T-helper 2 cell (primary cell): ENCODE results near the gene ALG2.

Experiments used
- DNase-seq, 5 experiments: peaks; one replicate each; pipeline versions ENCODE4 v3.0.0 to v3.0.0-alpha.2; 2012 to 2022
- total RNA-seq, 2 donors: gene quantifications; one replicate each; lab custom pipeline; 2026; lab: John Stamatoyannopoulos, UW

The ALG2 gene, protein sequence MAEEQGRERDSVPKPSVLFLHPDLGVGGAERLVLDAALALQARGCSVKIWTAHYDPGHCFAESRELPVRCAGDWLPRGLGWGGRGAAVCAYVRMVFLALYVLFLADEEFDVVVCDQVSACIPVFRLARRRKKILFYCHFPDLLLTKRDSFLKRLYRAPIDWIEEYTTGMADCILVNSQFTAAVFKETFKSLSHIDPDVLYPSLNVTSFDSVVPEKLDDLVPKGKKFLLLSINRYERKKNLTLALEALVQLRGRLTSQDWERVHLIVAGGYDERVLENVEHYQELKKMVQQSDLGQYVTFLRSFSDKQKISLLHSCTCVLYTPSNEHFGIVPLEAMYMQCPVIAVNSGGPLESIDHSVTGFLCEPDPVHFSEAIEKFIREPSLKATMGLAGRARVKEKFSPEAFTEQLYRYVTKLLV
- 19.3 to 21.8 reads per million in 2 donors for total RNA-seq

DNA sequence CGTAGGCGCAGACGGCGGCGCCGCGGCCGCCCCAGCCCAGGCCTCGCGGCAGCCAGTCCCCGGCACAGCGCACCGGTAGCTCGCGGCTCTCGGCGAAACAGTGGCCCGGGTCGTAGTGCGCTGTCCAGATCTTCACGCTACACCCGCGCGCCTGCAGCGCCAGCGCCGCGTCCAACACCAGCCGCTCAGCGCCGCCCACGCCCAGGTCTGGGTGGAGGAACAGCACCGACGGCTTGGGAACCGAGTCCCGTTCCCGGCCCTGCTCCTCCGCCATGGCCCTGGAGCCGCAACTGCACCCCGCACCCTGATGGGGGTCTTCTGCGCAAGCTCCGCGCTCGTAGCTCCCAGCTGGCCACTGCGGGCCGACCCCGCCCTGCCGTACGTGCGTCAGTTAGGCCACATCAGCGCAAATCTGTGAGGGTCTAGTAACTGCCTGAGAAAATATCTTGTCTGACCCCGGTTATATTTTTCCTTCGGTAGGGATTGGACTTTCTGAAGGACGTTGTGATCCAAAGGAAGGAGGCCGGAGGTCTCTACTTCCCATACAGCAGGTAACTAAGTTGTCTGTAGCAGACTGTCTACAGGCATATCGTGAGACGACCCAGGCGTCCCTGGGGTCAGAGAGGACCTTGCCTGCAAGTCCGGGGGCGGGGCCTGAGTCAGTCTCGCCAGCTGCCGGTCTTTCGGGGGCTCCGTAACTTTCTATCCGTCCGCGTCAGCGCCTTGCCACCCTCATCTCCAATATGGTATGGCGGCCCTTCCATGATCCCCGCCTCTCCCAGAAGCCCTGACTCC is at the start of gene ALG2, which contains the start of gene SEC61B:
TSS of gene ALG2 (minus strand) at position 322 of the 795 bp plus-strand sequence. CDS start at position 274, 48 bp downstream.
TSS of gene SEC61B (plus strand) at position 662 of the 795 bp plus-strand sequence. CDS start at position 744, 82 bp downstream.
- DNase-seq, result peak; percentile 83 to 96 (median 91)

DNA sequence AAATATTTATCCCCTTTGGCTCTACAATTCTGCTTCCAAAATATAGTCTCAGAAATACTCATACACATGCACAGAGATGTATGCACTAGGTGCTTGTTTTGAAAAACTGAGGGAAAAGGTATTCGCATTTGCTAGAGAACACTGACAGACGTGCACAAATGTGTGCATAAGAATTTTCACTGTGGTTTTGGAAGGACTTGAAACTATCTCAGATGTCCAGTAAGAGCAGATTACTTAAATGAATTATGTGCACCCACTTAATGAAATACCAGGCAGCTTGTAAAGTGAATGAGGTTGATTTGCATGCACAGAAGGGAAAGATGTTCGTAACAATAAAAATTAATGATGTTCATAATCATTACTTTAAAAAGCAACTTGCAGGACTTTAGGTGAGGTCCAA is 48.7 kb upstream of the ALG2 start:
- DNase-seq, result no peak

DNA sequence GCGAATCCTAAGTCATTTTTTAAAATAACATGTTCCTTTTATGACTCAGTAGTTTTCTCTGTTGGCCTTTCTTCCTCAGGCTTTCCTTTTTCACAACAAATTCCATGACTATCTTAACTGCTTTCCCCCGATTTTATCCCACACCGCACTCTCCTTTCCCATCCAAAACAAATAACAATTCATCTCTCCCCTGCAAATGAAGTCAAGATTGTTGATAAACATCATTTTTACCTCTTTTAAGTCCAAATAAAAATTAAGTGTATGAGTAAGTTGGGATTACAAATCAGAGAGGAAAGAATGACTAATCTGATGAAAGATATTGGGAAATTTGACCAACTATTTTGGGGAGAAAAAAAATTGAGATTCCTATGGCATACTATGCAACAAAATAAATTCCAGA is 47.7 kb upstream of the ALG2 start:
- DNase-seq, result no peak

DNA sequence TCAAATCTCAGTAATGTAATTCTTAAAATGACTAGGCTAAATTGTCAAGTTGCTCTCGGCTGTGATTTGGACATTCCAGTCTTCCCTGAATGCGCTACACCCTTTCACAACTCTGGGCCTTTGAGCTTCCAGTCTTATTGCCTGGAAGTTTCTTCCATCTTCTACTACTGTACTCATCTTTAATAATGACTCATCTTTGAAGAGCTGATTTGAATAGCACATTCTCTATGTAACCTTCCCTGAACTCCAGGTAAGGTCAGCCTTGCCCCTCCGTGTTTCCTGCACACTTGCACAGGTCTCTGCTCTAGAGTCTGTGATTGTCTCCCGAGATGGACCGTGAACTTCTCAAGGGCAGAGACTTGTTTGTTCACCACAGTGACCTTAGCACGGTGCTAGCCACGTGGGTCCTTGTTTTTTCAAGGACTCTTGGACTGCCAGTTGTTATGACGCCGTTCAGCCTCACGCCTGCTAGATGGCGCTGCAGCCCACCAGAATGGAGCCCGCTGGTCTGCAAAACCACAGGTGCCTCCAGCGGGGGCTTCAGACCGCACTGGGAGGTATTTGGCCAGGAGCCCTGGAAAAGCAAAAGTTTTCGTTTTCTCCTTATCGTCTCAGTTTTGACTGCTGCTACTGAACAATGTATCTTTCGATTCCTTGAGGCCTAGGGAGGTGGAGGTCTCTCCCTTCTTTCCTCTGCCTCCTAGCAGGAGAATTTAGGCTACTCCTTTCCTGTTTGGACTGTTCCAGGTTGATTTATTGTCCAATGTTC is 44.7 kb upstream of the ALG2 start:
- peak in 4 of 5 experiments; percentile 21 to 67 (median 32) for DNase-seq

DNA sequence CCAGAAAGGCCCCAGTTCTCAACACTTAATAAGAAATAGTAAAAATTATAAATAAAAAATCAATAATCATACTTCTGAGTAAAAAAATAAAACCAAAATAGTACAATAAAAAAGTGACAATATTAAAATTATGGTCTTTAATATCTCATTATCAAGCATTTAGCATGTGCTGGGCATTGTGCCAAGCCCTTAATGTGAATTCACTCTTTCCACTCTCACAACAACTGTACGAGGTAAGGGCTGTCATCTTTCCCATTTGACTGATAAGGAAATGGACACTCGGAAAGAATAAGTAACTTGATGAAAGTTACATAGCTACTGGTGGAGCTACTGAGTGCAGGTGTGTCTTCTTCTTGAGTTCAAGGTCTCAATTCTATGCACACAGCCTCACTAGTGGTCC is 43.9 kb upstream of the ALG2 start:
- DNase-seq, result no peak

DNA sequence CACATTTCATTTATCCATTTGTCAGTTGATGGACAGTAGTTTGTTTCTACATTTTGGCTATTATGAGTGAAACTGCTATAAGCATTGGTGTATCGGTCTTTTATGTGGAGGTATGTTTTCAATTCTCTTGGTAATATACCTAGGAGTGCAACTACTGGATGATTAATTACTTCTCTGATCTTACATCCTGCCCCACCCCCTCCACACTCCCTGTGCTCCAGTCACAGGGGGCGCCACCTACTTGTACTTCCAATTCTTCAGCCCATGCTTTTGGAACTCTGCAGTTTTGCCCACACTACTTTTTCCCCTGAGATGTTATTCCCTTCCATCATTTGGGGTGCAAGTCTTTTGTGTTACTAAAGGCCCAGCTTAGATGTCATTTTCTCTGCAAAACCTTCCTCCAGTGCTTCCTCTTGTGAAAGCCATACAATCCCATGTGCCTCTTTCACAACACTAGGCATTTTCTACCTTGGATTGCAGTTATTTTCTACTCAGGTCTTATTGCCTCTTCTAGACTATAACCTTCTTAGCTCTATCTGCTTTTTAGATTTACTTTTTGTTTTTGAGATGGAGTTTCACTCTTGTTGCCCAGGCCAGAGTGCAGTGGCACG is 42.4 kb upstream of the ALG2 start:
- no peak for DNase-seq

DNA sequence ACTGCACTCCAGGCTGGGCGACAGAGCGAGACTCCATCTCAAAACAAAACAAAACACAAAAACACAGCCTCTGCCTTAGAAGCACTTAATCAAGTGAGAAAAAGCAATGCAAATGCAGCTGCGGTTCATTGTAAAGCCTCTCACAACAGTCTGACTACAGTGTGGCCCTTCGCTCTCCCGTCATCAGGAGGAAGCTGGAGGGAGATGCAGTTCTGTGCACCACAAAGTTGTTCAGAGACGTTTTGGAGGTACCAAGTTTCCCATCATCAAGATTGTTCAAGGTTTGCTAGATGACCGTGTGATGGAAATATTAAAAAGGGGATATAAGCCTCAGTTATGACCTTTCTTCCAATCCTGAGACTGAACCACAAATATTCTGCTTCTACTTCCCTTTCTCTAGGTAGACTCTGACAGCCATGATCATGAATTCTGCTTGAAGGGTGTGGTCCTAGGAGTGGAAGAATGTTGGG is 41.2 kb upstream of the ALG2 start:
- DNase-seq, result no peak

DNA sequence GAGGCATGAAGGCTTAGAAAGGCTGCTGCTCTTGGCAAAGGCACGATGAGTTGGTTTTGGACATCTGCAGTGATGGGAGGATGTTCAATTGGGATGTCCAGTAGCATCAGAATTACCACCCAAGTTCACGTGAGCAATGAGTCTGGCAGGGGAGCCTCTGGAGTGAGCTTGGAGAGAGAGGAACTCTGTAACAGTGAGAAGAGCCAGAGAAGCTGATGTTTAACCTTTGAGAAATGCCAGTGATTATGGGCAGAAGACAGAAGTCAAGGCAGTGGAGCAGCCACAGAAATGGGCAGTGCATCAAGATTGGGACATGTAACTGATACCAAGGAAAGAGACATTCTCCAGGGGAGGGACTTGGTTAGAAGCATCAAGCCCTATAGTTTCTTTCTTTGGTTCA is 40.2 kb upstream of the ALG2 start:
- DNase-seq, result no peak

DNA sequence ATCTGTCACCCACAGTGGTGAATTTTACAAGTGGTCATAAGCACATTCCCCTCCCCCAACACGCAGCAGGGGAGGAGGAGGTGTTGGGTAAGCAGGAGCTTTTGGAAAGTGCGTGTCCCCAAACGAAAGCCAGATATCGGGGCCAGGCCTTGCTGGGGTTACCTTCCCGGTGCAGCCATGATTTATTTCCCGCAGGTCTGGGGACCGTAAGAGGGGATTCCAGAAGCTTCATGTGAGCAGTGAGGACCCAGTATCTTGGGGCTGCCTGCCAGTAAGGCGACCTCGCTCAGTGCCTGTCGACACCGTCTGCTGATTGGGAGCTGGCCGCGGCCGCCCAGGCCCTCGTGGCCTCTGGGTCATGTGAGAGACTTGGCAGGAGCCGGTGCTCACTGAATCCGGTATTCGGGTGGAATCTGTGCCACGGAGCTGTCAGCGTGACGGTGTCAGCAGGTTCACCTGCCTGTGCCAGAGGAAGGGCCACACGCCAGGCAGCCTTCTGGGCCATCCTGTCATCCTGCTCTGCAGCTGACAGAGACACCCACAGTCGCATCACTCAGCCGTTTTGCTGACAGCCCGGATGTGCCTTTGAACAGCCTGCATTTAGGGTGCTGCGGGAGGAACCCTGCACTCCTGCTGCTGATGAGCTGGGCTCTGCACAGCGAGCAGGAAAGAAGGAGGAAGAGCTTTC is 37.6 kb upstream of the ALG2 start:
- DNase-seq, result peak in 2 of 5 experiments; percentile 22 to 87

DNA sequence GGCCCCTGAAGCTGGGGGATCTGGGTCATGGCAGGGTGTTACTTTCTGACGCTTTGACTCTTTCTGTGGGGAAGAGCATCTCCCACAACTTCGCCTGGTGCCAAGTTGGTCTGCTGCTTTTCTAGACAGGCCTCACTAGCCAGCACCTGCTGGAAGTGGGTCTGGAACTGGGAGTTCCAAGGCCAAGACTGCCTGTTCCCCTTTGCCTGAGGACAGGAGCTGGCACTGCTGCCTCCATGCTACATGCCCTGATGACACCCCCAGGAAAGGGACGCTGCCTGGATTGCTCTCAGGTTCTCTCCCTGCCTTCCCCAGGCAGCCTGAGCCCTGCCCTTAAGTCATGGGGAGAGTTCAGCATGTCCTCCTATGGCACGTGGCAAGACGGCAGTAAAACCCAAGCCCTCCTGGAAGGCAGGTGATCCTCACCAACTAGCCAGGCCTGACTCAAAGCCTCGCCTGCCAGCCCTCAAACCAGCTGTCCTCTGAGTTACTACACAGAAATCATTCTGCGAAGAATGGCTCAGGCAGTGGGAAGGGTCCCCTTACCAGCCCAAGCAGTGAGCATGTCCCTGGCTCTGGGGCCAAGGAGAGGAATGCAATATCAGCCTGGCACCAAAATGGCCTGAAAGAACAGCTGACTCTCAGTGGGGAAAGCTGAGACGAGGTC is 36.1 kb upstream of the ALG2 start:
- no peak for DNase-seq

DNA sequence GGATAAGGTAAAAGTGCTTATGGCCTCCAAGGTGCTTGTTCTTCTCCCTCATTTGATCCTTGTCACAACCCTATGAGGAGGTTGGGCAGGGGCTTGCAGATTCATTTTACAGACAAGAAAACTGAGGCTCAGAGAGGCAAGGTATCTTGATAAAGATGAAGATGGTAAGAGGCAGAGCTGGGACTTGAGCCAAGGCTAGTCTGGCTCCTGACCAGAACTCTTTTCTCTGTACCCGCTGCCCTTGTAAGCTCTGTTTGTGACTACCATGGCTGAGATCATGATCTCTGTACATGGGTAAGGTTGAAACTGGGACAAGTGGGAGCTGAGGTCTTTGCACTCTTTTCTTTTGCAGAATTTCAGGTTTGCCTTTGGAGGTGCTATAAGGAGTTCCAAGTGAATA is 33.9 kb upstream of the ALG2 start:
- no peak for DNase-seq

DNA sequence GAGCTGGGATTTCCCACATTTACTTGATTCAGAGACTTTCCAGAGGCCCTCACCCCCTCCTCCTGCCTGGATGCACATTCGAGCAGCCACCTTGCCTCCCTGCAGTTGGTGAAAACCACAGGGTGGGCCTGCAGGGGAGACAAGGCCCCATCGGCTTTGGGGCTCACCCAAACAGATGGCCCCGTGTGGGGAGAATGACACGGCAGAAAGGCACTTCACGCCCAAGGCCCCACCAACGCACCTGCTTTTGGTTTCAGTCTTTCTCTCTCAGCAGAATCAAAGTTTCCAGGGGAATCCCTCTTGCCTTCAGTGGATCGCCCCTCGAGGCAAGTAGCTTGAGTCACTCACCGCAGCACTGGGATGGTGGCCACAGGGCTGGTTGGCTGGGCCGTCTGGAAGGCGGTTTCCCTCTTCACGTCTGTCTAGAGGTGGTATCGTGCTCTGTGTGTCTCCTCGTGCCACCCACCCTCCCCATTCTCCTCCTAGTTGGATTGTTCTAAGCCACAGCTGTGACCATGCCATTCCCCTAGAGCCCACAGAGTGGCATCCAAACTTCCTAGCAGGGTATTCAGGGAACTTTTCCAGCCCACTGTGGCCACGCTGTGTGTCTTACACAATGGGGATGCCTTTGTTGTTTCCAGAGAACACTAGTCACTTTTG is 32.2 kb upstream of the ALG2 start:
- peak; percentile 7 to 86 (median 23) for DNase-seq

DNA sequence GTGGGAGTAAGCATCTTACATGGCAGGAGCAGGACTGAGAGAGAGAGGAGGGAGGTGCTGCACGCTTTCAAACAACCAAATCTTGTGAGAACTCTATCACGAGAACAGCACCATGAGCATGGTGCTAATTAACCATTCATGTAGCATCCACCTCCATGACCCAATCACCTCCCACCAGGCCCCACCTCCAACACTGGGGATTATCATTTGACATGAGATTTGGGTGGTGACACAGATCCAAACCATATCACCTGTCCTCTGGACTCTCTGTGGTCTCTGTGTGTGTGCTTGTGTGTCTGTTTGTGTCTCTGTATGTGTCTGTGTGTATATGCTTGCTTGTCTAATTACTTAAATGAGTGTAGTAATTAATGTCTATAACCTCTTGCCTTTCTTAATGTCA is 31.4 kb upstream of the ALG2 start:
- peak in 2 of 5 experiments; percentile 28 to 79 for DNase-seq

DNA sequence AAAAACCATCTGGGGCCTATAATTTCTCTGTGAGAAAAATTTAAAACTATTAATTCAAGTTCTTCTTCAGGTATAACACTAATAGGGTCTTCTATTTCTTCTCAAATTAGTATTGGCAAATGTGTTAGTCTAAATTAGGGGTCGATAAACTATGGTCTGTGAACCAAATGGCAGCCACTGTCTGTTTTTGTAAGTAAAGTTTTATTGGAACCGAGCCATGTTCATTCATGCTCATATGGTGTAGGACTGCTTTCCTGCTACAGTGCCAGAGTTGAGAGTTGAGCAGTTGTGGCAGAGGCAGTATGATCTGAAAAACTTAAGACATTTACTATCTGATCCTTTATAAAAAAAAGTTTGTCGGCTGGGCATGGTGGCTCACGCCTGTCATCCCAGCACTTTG is 29.4 kb upstream of the ALG2 start:
- no peak for DNase-seq

DNA sequence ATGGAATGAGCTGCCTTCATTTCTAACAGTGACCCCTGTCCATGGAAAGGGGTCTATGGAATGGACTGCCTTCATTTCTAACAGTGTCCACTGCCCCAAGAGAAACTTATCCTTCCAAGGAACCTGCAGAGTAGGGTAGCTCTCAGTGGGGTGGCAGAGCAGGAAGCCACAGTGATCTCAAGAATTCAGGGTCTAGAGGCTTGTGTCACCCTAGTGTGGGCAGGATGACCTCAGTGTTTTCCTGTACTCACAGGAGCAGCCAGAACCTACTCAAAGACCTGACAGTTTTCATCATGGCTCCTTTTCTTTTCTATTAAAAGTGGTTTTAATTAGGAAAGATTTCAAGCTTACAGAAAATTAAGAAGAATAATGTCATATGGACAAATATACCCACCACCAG is 27.9 kb upstream of the ALG2 start:
- peak in 1 of 5 experiments; percentile 80 for DNase-seq

DNA sequence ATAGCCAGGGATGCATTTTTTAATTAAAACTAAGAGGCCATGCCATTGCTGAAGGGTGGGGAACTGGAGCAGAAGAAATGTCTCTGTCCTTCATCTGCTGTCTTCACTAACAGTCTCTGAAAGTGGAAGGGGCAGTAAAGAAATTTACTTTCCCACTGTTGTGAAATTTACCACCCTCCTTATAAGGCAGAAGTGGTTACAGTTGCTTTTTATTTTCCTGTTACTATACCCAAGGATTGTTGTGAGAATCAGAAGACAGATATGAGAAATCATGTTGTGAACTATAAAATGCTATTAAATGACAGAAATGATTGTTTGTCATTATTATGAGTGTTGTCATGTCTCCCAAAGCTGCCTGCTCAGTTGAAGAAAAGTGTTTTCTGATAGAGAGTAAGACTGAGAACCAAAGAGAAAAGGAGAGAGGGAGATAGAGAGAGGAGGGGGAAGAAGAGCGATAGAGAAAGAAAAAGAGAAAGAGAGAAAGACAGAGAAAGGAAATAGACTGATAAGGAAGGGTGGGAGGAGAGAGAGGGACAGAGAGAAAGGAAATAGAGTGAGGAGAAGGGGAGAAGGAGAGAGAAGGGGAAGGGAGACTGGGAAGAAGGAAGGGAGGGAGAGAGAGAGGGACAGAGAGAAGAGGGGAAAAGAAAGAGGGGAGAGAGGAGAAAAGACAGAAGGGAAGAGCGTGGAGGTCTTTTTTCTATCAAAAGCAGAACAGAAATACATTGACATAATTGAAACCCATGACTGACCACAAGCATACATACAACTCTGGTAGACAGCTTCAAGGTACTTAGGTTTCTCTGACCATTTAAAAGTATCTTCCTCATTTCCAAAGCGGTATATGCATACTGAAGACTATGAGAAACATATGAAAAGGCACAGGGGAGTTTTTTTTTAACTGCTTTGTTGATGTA is 22.9 kb upstream of the ALG2 start:
- DNase-seq, result no peak

DNA sequence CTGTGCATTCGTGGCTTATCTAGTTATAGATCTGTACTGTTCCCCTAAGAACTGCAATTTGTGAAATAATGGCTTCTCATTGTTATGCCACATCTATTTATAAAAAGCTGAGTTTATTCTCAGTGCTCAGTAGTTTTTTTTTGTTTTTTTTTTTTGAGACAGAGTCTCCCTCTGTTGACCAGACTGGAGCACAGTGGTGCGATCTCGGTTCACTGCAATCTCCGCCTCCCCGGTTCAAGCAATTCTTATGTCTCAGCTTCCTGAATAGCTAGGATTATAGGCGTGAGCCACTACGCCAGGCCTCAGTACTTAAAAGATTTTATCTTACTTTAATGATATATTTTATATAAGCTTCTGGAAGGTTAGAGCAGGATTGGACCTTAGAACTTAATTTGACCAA is 19.4 kb upstream of the ALG2 start:
- DNase-seq, result no peak

DNA sequence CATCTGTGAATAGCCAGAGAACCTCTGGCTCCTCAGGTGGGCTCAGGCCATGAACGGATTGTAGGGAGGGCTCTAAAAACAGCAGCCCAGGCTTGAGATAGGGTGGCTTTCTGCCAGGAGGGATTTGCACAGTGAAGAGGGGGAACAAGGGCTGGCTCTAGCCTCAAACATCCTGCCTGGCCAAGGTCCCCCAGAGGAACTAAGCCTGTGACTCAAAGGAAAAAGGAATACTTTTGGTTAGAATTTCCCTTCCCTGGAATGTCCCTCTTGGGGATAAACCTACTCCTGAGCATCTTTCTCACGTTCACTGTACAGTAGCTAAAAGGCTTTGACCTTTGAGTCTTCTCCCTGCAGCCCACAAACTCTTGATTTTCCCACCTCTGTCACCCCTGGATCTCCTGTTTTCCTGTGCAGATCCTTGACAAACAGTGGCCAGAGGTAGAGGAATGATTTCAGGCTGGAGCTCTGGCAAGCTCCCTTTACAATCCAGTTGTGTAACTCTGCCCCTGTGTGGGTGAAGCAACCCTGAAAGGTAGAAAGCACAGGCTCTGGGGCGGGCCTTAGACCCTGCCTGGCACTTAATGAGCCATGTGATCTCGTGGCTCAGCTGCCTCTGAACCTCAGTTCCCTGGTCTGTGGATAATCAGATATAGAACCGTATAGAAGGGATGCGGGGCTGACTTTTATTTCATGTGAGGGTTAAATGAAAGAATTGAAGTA is 17.8 kb upstream of the ALG2 start:
- peak in 1 of 5 experiments; percentile 15 for DNase-seq

DNA sequence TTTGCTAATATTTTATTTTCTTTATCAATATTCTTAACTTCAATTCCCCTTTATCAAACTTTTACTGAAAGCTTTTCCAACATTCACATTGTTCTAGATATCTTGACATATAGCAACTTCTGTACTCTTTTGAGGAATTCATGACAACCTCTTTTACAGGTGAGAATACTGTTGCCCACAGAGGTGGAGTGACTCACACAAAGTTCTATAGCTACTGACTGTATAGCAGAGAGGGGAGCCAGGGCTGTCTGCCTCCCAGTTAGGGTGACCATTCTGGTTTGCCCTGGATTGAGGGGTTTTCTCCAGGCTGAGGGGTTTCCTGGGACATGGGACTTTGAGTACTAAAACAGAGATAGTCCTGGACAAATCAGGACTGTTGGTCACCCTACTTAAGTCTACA is 16.6 kb upstream of the ALG2 start:
- no peak for DNase-seq
